ENCODE results near the gene REM1. TPM values are rescaled to one million over a fixed set of nuclear protein-coding genes. Genes with fewer than 3 reads are reported as not detected.

Gene REM1
- total RNA-seq, 2 donors from 2014 or later = not detected

DNA sequence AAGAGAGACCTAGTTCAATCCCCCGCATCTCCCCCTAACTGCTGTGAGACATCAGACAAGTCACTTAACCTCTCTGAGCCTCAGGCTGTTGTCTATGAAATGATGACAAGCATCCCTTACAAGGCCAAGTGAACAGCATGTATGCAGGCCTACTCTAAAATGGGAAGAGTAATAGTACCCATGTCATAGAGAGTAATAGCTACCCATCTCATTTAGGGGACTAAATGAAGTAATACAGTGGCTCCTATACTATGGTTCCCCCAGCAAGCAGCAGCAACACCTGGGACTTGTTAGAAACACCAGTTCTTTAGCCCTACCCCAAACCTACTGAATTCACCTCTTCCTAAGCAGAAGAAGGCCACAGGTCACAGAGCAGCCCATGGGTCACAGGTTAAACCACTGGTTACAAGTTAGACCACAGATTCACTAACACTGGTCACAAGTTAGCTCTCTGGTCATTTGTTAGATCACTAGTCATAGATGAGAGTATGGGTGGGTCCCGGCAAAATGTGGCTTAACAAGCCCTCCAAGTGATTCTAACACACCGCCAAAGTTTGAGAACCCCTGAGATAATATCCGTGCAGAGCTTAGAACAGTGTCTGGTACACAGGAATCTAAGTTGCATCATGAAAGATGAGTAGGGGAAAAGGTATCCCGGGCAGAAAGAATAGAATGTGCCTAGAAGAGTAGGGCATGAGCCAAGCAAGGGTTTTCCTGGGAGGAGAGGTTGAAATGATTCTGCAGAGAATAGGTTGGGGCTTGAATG is 1.6 kb upstream of the REM1 start:
- ATAC-seq (peak in 1 of 2 donors; percentile 9), DNase-seq (ENCODE audit: low spot score) (no peak)
- no peaks in the 10 kb centered on the region for H3K9me3 Mint-ChIP-seq
- H3K27ac Mint-ChIP-seq = no peak overlapping the region
- H3K27me3 Mint-ChIP-seq = peaks cover 32 to 33% of the 10 kb centered on the region in 2 donors
- H3K36me3 Mint-ChIP-seq = no peaks in the 10 kb centered on the region
- H3K4me3 Mint-ChIP-seq = no peak overlapping the region
- H3K4me1 Mint-ChIP-seq (ENCODE audit: low read depth in 2 of 2) = no peaks in the 10 kb centered on the region

DNA sequence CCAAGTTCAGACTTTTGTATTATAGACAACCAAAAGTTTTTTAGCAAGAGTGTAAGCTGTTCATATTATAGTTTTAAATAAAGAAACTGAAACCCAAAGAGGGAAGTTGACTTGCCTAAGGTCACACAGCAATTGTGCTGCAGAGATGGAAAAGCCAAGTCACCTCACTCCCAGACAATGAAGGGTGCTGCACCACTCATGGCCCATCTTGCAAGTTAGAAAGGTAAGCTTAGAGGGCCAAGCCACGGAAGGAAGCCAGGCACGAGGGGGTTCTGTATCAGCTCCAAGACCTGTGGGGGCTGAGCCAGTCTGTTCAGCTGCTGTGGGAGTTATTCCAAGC is 1.0 kb upstream of the REM1 start:
- DNase-seq (ENCODE audit: low spot score) (no peak), ATAC-seq (no peak)
- no peaks in the 10 kb centered on the region for H3K4me1 Mint-ChIP-seq (ENCODE audit: low read depth in 2 of 2)
- H3K36me3 Mint-ChIP-seq = no peaks in the 10 kb centered on the region
- H3K4me3 Mint-ChIP-seq = no peak overlapping the region
- no peak overlapping the region for H3K27ac Mint-ChIP-seq
- H3K27me3 Mint-ChIP-seq = peaks cover 33 to 34% of the 10 kb centered on the region in 2 donors
- no peaks in the 10 kb centered on the region for H3K9me3 Mint-ChIP-seq

DNA sequence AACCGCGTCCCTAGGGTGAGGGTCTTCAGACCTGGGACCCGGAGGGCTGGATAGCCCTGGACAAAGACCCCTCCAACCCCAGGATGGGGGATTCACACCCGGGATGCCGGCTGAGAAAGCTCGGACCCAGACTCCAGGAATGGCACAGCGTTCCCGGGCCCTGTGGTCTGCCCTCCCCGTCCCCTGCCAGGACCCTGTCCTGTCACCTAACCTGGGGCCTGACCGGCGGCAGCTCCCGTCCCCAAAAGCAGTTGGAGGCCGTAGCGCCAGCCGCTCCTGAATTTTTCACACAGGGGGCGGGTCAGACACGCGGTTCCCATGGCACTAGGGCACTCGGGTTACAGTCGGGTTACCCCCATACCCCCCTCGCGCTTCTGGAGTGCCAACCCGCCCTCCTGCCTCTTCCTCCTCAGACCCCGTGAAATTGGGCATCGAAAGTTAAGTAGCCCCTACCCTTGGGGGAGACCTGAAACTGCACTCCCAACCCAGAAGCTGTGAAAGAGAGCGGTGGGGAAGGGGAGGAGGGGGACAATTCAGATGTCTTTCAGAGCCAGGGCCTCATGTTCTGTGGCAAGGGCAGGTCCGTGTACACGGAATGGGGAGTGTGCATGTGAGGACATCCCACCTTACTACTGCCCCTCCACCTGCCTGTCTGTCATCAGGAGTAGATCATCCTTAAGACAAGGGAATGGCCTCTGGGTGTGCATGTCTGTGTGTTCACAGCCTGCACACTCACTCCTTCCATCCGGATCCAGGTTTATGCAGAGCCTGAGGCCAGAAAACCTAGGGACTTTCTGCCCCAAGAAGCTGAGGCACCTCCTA is 595 bp downstream of the REM1 start:
- DNase-seq (ENCODE audit: low spot score) = no peak
- H3K4me1 Mint-ChIP-seq (ENCODE audit: low read depth in 2 of 2) = no peaks in the 10 kb centered on the region
- no peaks in the 10 kb centered on the region for H3K36me3 Mint-ChIP-seq
- no peaks in the 10 kb centered on the region for H3K9me3 Mint-ChIP-seq
- no peak overlapping the region for H3K27ac Mint-ChIP-seq
- H3K27me3 Mint-ChIP-seq = peaks cover 33 to 34% of the 10 kb centered on the region in 2 donors
- H3K4me3 Mint-ChIP-seq = no peak overlapping the region
- peak in 1 of 2 donors; percentile 13 for ATAC-seq

DNA sequence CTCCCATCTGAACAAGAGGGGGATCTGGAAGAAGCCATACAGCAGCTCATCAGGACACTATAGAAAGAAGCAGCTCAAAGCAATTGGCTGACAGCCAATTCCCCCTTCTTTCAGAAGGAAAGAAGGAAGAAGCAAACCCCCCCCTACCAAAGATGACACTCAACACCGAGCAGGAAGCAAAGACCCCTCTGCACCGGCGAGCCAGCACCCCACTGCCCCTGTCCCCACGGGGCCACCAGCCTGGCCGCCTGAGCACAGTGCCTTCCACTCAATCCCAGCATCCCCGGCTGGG is 1.2 kb downstream of the REM1 start:
- DNase-seq (ENCODE audit: low spot score) (no peak), ATAC-seq (no peak)
- Mint-ChIP-seq H3K36me3 (no peaks in the 10 kb centered on the region), H3K9me3 (no peaks in the 10 kb centered on the region), H3K27ac (no peak overlapping the region), H3K4me3 (no peak overlapping the region), H3K27me3 (peaks cover 35 to 37% of the 10 kb centered on the region in 2 donors), H3K4me1 (ENCODE audit: low read depth in 2 of 2) (no peaks in the 10 kb centered on the region)

DNA sequence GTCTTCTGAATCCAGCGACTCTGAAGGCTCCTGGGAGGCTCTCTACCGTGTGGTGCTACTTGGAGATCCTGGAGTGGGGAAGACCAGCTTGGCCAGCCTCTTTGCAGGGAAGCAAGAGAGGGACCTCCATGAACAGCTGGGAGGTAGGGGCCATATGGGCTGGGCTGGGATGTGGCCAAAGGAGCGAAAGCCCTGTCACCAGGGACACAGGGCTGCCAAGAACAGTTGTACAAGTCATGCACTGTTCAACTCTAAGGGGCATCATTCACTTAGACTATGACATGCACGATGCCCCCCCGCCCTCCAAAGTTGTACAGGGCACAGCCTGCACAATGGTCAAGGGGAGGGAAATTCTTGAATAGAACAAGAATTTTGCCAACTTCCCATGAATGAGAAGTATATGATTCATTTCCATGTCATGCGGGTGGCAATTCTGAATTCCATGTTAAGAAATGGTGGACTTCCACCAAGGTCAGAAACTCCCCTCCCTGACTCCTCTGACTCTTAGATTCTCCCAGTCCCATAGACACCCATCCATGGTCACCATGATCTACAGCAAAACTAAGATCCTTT is 1.6 kb downstream of the REM1 start:
- no peak for DNase-seq (ENCODE audit: low spot score)
- Mint-ChIP-seq H3K36me3 (no peaks in the 10 kb centered on the region), H3K27me3 (peaks cover 39 to 42% of the 10 kb centered on the region in 2 donors), H3K9me3 (no peaks in the 10 kb centered on the region), H3K4me1 (ENCODE audit: low read depth in 2 of 2) (no peaks in the 10 kb centered on the region), H3K27ac (no peak overlapping the region), H3K4me3 (no peak overlapping the region)
- ATAC-seq = no peak

DNA sequence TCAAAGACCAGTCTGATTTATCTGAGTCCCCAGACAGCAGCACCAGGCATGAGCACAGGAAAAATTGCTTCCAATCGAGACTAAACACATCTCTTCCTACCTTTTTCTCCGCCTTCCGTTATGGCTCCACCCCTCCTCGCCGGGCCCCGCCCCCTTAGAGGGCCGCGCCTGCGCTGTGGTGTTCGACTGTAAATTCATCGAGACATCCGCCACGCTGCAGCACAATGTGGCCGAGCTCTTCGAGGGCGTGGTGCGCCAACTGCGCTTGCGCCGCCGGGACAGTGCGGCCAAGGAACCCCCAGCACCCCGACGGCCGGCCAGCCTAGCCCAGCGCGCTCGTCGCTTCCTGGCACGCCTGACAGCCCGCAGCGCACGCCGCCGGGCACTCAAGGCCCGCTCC is 8.9 kb downstream of the REM1 start:
- Mint-ChIP-seq H3K9me3 (no peaks in the 10 kb centered on the region), H3K4me1 (ENCODE audit: low read depth in 2 of 2) (peaks cover 0 to 3% of the 10 kb centered on the region in 2 donors), H3K4me3 (no peak overlapping the region), H3K27me3 (peaks cover 19 to 23% of the 10 kb centered on the region in 2 donors), H3K36me3 (no peaks in the 10 kb centered on the region), H3K27ac (no peak overlapping the region)
- DNase-seq (ENCODE audit: low spot score) (no peak), ATAC-seq (no peak)

DNA sequence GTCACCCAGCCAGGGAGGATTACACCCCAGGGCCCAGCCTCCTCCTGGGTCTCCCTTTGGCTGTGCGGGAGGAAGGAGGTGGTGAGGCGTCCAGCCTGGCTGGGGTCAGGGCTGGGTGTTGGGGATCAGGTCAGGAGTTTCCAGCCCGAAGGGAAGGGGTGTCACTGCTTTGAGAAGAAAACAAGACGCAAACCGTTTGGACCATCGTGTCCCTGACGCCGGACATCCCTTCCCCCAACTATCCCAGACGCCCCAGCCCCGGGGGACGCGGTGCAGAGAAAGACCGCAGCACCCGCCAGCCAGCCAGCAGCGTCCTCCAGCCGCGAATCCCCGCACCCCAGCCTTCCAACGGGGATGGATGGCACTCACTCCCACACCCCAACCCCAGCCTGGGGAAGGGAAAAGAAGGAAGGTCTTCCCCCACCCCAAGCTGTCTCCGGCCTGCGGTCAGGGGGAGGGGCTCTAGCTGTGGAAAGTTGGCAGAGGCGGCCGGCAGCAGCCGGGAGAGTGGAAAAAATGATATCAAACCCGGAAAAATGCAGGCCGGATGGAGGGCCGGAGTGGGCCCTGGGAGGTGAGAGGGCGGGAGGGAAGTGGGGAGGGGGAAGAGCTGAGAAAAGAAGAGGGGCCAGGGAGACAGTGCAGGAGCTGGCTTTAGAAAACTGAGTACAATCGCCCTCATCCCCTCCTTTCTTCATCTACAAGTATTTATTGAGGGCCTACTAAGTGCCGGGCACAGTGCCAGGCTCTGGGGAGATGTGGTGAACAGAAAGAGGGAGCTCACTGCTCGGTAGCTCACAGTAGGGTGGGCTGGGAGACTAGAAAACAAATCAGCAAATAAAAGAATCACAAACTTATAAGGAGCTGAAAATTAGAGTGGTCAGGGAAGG is 10.6 kb downstream of the REM1 start:
- no peaks in the 10 kb centered on the region for H3K36me3 Mint-ChIP-seq

DNA sequence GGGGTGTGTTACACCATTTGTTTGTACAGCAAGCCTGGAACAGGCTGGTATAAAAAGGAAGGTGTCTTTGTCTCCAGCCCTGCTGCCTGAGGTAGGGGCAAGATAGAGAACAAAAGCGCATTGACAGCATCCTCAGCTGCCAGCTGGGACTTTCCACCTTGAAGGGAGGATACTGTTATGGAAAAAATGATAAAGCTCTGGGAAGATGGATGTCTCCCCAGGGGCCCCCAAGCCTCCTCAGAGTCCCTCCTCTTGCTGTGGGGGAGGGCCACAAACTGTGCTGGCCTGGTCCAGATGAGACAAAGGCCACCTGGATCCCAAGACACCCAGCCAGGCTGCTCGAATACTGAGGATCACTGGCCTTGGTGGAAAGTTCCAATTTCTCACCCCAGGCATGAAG is 13.0 kb downstream of the REM1 start:
- H3K4me3 Mint-ChIP-seq = no peak overlapping the region
- DNase-seq (ENCODE audit: low spot score) = no peak
- peaks cover 7 to 20% of the 10 kb centered on the region in 2 donors for H3K27me3 Mint-ChIP-seq
- no peaks in the 10 kb centered on the region for H3K9me3 Mint-ChIP-seq
- H3K36me3 Mint-ChIP-seq = no peaks in the 10 kb centered on the region
- no peak for ATAC-seq
- H3K27ac Mint-ChIP-seq = no peak overlapping the region
- H3K4me1 Mint-ChIP-seq (ENCODE audit: low read depth in 2 of 2) = peaks cover 0 to 5% of the 10 kb centered on the region in 2 donors

More for the DNA sequence above, 10.6 kb downstream of the REM1 start:
- Mint-ChIP-seq H3K9me3 (no peaks in the 10 kb centered on the region), H3K27me3 (peaks cover 19 to 26% of the 10 kb centered on the region in 2 donors), H3K4me3 (no peak overlapping the region), H3K27ac (no peak overlapping the region), H3K4me1 (ENCODE audit: low read depth in 2 of 2) (peaks cover 0 to 5% of the 10 kb centered on the region in 2 donors)
- no peak for DNase-seq (ENCODE audit: low spot score)
- no peak for ATAC-seq

DNA sequence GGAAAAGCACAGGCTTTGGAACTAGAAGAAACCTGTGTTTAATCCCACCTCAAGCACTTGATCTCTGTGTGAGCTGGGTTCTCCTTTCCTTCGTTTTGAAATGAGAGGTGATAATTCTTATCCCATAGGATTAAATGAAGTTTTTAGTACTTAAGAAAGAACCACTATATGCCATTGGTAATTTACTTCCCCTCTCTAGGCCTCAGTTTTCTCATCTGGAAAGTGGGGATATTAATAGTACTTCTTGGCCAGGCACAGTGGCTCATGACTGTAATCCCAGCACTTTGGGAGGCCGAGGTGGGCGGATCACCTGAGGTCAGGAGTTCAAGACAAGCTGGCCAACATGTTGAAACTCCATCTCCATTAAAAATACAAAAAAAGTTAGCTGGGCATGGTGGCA is 14.1 kb downstream of the REM1 start:
- Mint-ChIP-seq H3K4me3 (no peak overlapping the region), H3K4me1 (ENCODE audit: low read depth in 2 of 2) (peaks cover 0 to 5% of the 10 kb centered on the region in 2 donors), H3K36me3 (no peaks in the 10 kb centered on the region), H3K9me3 (no peaks in the 10 kb centered on the region), H3K27me3 (peaks cover 7 to 23% of the 10 kb centered on the region in 2 donors), H3K27ac (no peak overlapping the region)
- no peak for ATAC-seq
- no peak for DNase-seq (ENCODE audit: low spot score)

DNA sequence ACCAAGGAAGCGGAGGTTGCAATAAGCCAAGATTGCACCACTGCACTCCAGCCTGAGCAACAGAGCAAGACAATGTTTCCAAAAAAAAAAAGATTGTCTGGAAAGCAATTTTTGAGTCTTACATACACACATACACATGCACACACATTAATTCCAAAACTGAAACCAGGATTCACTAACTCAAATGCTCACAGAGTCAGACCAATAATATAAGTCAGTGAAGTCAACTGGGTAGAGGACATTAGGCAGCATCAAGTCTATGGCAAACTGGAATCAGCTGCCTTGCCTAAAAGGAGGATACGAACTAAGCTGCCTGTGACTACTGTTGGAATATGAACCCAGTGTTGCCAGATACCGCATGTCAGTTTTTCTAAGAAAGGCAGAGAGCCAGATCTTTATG is 15.7 kb downstream of the REM1 start:
- Mint-ChIP-seq H3K27ac (no peak overlapping the region), H3K4me1 (ENCODE audit: low read depth in 2 of 2) (peaks cover 0 to 3% of the 10 kb centered on the region in 2 donors), H3K4me3 (no peak overlapping the region), H3K27me3 (peaks cover 17 to 22% of the 10 kb centered on the region in 2 donors), H3K36me3 (no peaks in the 10 kb centered on the region), H3K9me3 (no peaks in the 10 kb centered on the region)
- DNase-seq (ENCODE audit: low spot score) = no peak
- no peak for ATAC-seq

DNA sequence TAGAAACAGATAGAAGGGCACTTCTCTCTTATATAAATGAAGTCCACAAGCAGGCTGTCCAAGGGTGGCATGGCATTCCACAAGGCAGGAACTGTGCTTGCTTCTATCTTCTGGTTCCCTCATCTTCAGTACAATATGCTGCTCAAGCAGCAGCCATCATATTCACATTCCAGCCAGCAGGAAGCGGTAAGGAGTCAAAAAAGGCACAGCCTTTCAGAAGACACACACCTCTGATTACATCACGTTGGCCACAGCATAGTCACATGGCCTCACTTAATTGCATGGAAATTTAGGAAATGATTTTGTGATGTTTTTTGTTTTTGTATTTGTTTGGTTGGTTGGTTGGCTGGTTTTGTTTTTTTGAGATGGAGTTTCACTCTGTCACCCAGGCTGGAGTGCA is 19.0 kb downstream of the REM1 start:
- no peaks in the 10 kb centered on the region for H3K9me3 Mint-ChIP-seq
- no peaks in the 10 kb centered on the region for H3K36me3 Mint-ChIP-seq
- H3K4me3 Mint-ChIP-seq = no peak overlapping the region
- peaks cover 16 to 20% of the 10 kb centered on the region in 2 donors for H3K27me3 Mint-ChIP-seq
- H3K4me1 Mint-ChIP-seq (ENCODE audit: low read depth in 2 of 2) = peaks cover 0 to 3% of the 10 kb centered on the region in 2 donors
- ATAC-seq (no peak), DNase-seq (ENCODE audit: low spot score) (no peak)
- no peak overlapping the region for H3K27ac Mint-ChIP-seq

DNA sequence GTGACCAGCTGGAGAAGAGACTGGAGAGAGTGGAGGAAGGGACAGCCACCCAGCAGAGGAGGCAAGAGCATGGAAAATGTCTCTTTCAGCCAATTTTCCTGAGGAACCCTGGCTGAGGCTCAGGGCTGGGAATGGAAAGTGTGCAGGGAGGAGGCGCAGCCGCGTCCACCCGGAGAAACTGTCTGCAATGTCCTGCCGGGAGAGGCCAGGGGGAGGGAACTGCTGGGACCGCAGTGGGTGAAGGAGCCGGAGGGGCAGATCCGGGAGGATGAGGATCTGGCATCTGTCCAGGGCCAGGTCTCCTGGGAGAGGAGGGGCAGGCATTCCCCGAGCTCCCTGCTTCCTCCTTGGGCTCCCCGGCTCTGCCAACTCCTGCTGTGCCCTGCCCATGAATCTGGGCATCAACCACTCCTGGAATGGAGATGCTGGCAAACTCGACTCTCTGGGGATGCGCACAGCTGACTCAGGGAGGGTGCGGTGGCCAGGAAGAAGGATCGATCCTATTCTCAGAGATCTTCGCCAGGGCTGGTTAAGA is 21.7 kb downstream of the REM1 start:
- no peak for ATAC-seq
- no peaks in the 10 kb centered on the region for H3K36me3 Mint-ChIP-seq
- H3K4me3 Mint-ChIP-seq = no peak overlapping the region
- H3K27ac Mint-ChIP-seq = no peak overlapping the region
- no peak for DNase-seq (ENCODE audit: low spot score)
- H3K9me3 Mint-ChIP-seq = no peaks in the 10 kb centered on the region
- H3K4me1 Mint-ChIP-seq (ENCODE audit: low read depth in 2 of 2) = no peaks in the 10 kb centered on the region
- H3K27me3 Mint-ChIP-seq = peaks cover 16 to 20% of the 10 kb centered on the region in 2 donors

DNA sequence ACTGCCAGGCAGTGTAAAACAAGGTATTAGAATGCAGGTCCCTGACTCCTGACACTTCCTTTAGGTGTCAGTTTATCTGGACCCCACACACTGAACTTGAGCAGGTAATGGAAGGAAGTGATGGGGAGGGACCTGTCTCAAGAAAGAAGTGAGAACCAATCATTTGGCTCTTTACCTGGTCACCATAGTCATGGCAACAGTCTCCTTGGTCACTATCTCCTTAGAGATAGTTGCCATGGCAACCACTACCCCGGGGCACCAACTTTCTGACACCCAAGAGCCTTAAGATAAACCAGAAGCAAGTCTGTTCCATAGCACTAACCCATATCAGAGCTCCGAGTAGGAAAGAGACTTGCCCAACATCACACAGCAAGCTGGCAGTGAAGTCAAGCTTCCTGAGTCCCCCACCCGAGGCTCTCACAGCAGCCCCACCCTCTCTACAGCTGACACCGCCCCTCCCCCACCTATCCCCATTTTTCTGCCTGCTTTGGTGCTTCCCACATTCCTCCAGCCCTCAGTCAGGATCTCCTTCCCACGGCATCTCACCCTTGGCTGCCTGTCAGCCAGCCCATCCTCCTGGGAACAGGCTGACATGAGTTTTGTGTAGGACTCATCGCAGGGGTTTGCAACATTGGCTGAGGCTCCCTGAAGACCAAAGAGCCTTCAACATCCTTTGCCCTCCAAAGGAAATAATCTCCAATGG is 22.9 kb downstream of the REM1 start:
- Mint-ChIP-seq H3K27me3 (peaks cover 16 to 20% of the 10 kb centered on the region in 2 donors), H3K4me3 (no peak overlapping the region), H3K9me3 (no peaks in the 10 kb centered on the region), H3K4me1 (ENCODE audit: low read depth in 2 of 2) (peaks cover 0 to 3% of the 10 kb centered on the region in 2 donors), H3K36me3 (no peaks in the 10 kb centered on the region), H3K27ac (no peak overlapping the region)
- DNase-seq (ENCODE audit: low spot score) (no peak), ATAC-seq (no peak)
